DMS53 treated with DMSO at 0.1 percent for 48 hours (cell line): ENCODE measurements around the gene KSR1.

Experiments used
- DNase-seq: peaks from one replicate; lab custom pipeline; 2025; ENCODE audit not compliant: unreplicated experiment; lab: John Stamatoyannopoulos, UW

Gene KSR1

DNA sequence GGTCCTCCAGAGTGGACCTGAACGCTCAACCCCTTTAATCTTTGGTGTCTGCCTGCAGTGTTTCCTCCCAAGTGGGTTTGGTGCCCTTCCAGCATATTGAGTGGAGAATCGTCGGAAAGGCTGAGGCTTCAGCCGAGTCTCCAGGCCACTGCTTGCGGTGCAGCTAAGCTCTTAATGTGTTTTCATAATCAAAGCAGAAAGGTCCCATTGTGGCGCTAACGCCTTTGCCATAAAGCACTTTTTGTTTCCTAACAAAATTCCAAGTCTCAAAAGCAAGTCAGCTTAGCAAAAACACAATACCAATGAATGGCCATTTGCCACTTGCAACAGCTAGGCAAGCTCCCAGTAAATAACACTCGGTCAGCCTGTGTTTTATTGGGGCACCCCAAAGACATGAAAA lies 57.6 kb downstream of the KSR1 start:
- no peak for DNase-seq

DNA sequence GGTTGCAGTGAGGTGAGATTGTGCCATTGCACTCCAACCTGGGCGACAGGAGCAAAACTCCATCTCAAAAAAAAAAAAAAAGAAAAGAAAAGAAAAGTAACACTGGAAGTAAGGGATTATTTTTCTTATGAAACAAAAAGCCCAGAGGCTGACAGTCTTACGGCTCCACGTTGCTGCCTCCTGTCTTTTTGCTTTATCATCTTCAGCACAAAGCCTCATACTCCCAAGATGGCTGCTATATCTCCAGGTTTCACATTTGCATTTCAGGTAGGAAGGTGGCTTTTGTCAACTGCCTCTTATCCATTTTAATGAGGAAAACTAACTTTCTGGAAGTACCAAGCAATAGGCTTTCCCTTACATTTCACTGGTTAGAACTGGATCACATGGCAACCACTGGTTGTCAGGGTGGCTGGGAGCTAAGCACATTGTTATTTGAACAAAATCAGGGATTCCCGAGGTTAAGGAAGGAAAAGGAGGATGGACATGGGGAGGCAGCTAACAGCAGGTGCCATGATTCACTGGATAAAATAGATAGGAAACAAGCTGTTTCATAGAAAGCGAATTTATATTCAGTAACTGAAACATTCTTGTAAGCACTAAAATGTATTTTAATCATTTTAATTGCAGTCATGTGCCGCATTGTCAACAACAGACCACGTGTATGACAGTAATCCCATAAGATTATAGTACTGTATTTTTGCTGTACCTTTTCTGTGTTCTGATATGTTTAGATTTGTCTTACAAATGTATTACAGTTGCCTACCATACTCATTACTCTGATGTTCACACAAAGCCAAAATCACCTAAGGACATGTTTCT lies 58.6 kb downstream of the KSR1 start:
- DNase-seq = no peak

DNA sequence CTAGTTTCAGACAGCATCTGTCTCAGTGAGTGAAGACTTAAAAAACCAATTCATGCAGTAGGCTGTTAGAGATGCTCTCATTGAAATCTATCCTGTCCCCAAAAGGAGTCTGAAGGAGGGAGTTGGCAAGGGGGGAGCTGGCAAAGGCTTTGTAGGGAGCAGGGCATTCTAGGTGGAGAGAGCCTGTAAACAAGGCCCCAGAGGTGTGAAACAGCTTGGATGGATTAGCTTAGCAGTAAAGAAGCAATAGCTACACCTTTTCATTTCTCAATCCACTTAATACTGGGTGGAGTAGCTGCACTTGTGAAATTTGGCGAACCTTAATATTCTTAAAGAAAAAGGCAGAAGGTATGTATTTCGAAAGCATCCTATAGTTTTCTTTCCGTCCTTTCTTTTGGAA lies 61.8 kb downstream of the KSR1 start:
- no peak for DNase-seq

DNA sequence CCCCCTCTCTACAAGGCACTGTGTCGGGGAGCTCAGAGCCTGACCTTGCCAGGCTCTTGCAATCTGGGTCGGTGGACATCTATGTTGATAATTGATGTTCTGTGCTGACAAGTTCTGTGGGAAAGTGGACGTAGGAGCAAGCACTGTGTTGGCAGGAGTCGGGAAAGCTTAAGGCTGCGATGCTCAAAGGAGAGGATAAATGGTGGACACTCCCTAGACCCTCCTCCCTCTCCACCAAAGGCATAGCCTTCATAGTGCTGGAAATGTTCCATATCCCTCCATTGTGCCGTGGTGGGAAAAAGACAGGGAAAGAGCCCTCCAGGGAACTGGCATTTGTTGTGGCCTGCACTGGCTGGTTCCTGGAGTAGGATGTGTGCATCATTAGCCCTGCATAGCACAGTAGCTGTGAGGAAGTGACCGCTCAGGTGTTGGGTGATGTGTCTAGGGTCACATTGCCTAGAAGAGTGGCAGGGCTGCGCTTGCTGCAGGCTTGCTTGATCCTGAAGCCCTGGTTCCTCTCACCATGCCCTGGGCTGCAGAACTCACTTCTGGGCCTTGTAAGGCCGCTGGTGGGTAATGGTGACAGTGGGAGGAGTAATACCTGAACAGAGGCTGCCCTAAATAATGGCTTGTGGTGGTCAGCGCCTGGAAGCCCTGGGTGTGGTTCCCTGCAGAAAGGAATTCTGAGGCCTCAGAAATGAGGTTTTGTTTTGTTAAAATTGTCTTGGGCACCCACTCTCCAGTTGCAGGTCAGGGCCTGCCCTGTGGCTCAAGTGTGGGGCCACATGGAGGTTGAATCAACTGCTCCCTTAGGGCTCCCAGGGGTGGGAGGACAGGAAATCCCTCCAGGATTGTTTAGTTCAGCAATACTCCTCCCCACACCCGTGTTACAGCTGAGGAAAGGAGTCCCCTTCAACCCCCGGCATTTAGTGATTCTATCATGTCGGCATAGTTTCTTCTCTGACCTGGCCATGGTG lies 62.6 kb downstream of the KSR1 start:
- no peak for DNase-seq

DNA sequence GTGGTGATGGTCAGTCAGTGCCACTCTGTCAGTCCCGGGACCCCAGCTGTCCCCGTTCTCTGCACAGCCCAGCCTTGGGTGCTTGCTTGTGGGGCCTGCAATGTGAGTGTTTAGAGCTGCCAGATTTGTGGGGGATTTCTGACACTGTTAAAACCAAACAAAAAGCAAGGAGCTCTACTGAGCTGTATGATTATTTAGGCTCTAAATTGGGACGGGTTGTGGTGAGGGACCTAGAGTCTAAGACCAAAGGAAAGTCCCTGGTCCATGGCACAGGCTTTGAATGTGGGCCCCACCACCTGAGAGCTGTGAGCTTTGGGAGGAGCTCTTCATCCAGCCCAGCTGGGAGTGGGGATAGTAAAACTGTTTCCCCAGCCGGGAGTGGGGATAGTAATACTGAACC lies 63.3 kb downstream of the KSR1 start:
- no peak for DNase-seq

DNA sequence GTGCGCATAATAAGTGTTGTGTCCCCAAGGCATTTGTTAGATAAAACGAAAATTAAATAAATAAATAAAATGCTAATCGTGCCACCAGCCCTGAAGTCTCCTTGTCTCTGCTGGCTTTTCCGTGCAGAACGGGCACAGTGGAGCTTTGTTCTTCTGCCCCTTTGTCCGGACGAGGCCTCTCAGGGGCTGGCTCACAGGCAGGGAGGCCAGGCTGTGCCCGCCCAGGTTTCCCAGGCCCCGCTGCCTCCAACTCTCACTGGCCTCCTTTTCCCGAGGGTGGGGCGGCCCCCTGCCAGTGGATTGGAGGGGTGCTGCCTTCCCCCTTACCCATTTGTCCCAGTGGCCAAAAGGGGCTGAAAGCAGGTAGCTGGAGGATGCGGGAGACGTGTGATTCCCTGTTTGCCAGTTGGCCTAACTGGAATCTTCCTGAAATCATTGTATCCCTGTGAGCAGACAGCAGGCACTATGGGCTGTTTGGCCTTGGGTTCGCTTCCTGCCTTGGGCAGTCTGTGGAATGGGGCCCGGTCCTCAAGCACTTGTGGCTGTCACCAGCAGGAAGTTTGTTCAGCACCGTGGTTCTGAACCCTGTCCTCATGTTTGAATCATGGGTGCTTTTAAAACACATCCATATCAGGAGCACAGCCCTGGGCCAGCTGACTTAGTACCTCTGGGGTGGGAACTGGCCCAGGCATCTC lies 64.4 kb downstream of the KSR1 start:
- DNase-seq = no peak

DNA sequence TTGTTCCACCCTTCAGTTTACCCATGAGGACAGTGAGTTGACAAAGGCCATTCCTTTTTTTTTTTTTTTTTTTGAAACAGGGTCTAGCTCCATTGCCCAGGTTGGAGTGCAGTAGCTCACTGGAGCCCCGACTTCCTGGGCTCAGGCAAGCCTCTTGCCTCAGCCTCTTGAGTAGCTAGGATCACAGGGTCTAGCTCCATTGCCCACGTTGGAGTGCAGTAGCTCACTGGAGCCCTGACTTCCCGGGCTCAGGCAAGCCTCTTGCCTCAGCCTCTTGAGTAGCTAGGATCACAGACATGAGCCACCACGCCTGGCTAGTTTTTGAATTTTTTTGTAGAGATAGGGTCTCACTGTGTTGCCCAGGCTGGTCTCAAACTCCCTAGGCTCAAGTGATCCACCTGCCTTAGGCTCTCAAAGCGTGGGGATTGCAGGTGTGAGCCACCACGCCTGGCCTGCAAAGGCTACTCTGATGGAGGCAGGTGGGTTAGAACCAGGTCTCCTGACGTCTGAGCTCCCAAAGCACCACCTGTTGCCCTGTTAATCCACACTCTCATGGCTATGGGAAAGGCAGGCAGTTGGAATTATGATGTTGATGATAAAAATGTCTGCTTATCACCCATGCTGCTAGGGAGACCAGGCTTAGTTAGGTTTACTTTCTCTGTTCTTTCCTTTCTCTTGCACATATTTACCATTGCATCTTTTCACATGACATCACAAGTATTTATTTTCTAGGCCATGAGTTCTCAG lies 65.2 kb downstream of the KSR1 start:
- DNase-seq = no peak

DNA sequence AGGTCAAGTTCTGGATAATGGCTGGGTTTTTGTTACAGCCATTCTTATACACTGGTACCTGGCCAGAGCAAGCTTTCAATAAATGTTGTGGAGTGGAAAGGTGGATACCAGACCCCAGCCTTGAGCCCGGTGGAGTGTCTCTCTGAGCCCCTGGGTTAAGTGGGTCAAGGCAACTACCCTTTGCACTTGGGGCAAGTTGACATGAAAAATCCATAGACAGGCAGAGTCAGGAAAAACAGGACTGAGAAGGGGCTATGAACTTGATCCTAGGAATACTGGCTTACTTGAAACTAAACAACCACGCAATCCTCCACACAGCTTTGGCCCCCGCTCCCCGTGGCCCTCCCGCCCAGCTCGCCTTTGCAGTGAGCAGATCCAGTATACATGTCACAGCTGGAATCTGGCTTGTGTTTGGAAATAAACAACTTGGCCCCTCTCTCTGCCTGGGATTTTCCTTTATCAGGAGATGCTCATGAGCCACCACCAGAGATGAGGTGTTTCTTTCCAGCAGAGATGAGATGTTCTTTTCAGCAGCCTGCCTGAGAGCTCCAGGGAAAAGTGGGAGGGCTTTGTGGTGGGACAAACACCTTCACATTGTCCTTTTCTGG lies 65.9 kb downstream of the KSR1 start:
- no peak for DNase-seq

DNA sequence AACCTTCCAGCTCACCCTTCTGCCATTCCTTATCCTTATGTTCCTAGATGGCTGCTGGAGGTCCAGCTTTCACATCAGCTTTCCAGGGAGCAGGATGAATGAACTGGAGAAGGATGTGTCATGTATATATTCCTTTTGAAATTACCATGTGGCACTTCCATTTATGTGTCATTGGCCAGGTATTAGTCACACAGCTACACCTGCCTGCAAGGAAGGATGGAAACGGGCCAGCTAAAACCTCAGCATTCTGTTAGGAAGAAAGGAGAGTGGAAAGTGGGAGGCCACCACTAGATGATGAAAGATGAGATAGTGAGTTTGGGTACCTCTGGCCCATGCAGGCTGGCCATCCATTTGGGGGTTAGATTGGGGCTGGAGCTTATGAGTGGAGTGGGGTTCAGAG lies 67.5 kb downstream of the KSR1 start:
- DNase-seq = no peak

DNA sequence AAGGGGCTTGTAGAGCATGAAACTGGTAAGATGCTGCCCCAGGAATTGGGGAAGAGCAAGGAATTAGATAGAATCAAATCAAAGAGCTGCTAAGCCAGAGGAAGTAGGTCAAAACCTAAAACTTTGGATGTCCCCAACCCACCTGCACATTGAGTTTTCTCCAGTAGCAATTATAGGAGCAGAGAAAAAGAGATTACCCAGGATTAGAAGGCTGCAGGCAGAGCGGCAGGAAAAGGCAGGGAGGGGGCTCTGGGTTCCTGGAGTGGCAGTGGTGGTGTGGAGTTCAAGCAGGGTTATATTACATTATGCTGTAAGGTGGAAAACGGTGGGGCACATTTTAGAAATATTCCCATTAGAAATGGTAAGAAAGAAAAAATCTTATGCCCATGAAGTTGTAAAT lies 68.3 kb downstream of the KSR1 start:
- DNase-seq = no peak

DNA sequence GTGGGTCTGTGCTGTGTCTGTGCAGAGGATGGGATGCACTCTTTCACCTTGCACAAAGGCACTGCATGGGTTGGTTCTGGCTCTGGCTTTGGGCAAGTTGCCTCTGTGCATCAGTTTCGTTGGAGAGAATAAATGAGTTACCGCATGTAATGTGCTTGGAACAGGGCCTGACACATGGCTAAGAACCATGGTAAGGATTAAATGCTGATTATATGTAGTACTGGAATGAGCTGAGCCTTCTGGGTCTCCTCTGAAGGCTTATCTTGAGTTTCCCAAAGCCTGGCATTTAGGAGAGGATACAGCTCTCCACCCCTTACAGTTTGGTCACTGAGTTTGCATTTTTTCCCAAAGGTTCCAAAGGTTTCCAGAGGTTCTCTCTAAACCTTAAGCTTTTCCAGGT lies 69.1 kb downstream of the KSR1 start:
- no peak for DNase-seq

DNA sequence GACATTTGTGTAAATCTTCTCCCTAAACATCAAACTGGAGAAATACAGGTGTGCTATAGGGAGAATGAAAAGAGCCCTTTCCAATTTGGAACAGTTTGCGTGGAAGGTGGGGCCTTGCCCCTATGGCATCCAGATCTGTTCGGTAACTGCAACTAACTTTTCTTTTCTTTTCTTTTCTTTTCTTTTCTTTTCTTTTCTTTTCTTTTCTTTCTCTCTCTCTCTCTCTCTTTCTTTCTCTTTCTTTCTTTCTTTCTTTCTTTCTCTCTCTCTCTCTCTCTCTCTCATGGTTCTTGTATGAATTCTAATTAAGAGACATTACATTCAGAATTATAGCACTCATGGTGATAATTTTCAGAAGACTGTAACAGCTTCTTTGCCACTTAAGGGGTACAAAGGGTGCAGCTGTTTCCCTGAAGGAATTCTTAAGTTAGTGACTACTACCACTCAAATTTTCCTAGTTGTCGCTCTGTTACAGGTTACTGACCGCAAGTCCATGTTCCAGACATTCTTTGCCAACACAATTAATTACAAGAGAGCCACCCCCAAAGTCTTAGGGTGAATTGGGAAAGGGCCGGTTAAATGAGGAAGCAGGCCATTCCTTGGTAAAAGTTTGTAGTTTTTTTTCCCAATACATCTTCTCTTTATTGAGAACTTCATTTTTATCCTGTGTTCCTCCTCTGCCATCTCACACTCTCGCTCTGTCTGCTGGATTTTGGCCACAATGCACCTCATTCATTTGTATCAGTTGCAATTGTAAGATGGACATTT lies 69.8 kb downstream of the KSR1 start:
- no peak for DNase-seq

DNA sequence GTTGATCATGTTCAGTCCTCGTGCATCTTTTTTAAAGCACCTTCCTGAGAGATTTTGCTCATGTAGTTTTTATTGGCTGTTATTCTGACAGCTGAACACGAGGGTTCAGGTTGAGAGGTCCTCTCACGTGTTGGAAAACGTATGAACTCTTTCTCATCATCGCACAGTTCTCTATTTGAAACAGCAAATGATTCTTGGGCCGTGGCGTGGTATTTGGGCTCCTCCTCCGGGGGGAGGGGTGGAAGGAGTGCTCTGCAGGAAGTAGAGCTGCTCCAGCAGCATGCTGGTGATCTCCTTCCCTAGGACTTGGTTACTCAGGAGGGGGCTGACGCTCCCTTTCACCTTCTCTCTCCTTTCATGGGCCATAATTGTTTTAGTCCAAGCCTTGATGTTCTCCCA lies 70.4 kb downstream of the KSR1 start:
- no peak for DNase-seq

DNA sequence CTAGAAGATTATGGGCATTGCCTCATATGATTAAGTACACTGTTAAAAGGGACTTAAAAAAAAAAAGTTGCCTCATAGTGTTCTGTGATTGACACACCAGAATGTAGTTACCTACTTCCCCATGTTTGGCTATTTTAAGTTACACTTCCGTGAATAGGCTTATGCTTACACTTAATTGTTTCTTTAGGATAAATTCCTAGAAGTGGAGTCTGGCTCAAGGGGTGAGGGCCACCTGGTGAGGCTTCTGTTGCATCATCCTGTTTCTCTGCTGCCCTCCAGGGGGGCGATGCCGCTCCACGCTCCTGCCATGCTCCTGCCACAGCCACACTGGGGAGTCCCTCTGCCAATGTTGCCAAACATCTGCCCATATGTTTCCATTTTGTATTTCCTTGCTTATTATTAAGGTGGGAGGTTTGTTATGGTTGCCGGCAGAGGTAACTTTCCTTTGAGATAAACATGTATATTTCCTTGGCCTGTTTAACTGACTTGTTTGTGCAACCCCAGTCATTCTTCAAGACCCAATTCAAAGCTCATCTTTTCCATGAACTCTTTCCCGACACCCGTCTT lies 73.1 kb downstream of the KSR1 start:
- DNase-seq = no peak

DNA sequence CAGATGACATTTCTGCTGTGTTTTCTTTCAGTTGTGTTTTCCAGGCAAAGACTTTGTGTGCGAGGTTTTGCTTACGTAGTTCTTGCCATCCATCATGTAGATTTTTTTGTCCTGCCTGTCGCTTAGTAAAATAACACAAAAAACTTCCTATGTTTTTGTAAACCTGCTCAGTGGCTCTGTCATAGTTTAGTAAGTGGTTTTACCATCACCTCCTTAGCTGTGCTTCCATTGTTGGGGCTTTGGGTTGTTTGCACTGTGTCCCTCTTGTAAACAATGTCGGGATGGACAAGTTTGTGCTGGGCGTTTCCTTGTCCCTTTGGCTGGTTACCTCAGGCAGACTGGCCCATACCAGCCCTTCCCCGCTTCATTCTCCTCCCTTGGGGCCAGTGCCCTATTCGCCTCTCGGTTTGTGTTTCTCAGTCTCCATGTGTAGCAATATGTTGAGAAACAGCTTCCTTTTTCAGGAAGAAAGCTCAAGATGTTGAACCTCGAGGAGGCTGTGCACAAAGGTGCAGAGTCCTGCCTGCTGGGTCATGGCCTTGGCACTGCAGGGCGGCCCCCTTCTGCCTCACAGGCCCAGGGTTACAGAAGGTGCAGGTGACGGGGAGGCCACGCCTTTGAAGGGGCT lies 74.6 kb downstream of the KSR1 start:
- peak; percentile 77 for DNase-seq

DNA sequence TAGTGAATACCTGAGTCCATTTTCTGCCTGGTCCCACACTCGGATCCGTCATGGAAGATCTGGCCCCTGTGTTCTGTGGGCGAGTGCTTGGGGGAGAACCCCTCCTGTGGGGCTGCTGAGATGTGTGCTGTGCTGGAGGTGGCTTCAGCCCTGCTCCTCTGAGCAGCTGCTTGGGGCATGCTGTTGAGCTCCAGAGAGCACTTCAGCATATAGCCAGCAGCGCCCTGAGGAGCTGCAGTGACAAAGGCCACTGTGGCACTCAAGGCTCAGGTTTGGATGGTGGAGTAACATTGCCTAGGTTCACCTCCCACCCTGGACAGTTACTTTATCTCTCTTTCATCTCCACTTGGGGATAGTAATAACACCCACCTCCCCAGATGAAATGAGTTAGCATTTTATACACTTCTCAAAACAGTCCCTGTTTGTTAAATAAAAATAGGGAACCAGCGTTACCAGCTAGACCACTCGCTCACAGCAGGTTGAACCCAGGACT lies 75.3 kb downstream of the KSR1 start:
- peak; percentile 53 for DNase-seq

DNA sequence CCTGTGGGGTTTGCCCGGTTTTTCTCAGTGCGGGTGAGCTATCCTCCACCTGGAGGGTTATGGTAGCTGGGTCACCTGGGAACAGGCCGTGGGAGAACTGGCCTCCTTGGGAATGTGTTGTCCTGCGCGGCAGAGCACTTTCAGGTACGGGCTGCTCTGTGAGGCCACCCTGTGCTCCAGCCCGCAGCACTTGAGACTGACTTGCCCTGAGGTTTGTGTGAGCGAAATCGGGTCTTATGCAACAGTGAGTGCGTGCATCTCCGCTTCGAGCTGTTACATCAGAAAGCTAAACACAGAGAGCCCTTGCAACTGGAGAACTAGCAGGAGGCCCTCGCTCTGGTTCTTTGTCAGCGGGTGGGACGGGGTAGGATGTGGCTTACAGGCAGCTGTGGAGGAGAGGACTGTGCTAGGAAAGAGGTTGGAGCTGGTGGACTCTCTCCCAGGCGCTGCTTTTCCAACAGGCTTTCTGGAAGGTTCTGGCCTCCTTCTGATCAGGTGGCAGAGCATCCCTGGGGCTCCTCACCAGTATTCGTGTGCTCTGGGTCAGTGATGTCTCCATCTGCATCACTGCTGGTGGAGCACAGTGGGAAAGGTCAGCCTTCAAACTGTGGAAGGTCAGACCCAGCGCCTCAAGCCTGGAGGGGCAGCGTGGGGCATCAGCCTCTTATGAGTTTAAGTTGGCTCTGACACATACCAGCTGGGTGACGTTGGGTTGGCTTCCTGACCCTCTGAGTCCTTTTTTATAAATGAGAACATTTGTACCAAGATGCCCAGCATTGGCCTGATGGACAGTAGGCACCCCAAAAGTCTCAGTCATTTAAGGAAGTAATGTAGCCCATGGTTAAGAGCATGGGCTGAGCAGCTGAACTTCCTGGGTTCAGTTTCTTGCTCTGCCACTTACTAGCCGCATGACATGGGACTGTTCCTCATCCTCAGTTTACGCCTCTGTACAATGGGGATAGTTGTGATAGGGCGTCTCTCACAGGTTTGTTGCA lies 76.3 kb downstream of the KSR1 start:
- DNase-seq = no peak
